KMS-11 (cell line): Measurements from ENCODE around the gene ORMDL1.
A peak's percentile ranks its signal among the peaks of the same experiment; 100 is the strongest.

Source experiments
- H2AFZ ChIP-seq: fragments of 200-600 bp; sonication (generic); 2 replicates; pipeline ENCODE4 v1.6.1; 2016; ENCODE audit warnings: antibody characterized with exemption, mixed run types, low read depth
- H3K27ac ChIP-seq: fragments of 200-600 bp; sonication (generic); 2 replicates; pipeline ENCODE4 v1.6.1; 2016; ENCODE audit warnings: mild to moderate bottlenecking, mixed run types
- H3K27me3 ChIP-seq: fragments of 200-600 bp; sonication (generic); 2 replicates; pipeline ENCODE4 v1.6.1; 2017; ENCODE audit warnings: mild to moderate bottlenecking, low read depth, mixed run types, moderate library complexity; ENCODE audit not compliant: insufficient read depth
- H3K36me3 ChIP-seq: fragments of 200-600 bp; sonication (generic); 2 replicates; pipeline ENCODE4 v1.6.1; 2017; ENCODE audit warnings: mild to moderate bottlenecking, mixed run types; ENCODE audit not compliant: insufficient read depth
- H3K4me1 ChIP-seq: fragments of 200-600 bp; sonication (generic); 2 replicates; pipeline ENCODE4 v1.6.1; 2016; ENCODE audit warnings: mild to moderate bottlenecking, low read depth, mixed run types; ENCODE audit not compliant: poor library complexity, severe bottlenecking
- H3K4me2 ChIP-seq: fragments of 200-600 bp; sonication (generic); 2 replicates; pipeline ENCODE4 v1.7.0; 2016; ENCODE audit warnings: mild to moderate bottlenecking, mixed run types
- H3K4me3 ChIP-seq: fragments of 200-600 bp; sonication (generic); IDR thresholded peaks from 2 replicates; pipeline ENCODE4 v1.6.1; 2017; ENCODE audit warnings: low read depth, low read length, mixed read lengths; ENCODE audit not compliant: insufficient read depth
- H3K79me2 ChIP-seq: fragments of 200-600 bp; sonication (generic); 2 replicates; pipeline ENCODE4 v1.6.1; 2016; ENCODE audit warnings: low read depth, mixed run types; ENCODE audit not compliant: insufficient read depth
- H3K9ac ChIP-seq: fragments of 200-600 bp; sonication (generic); 2 replicates; pipeline ENCODE4 v1.6.1; 2016; ENCODE audit warnings: mild to moderate bottlenecking, mixed run types
- H4K20me1 ChIP-seq: fragments of 200-600 bp; sonication (generic); 2 replicates; pipeline ENCODE4 v1.6.1; 2016; ENCODE audit warnings: mild to moderate bottlenecking, mixed run types; ENCODE audit not compliant: insufficient read depth
- TF ChIP-seq, protein P1 (sequence below): fragments of 200-600 bp; sonication (generic); conservative IDR thresholded peaks from 2 replicates; pipeline ENCODE4 v1.6.1; 2017; ENCODE audit warnings: low read depth, mild to moderate bottlenecking, antibody characterized with exemption, low read length, moderate library complexity, mixed read lengths

The ORMDL1 gene

DNA sequence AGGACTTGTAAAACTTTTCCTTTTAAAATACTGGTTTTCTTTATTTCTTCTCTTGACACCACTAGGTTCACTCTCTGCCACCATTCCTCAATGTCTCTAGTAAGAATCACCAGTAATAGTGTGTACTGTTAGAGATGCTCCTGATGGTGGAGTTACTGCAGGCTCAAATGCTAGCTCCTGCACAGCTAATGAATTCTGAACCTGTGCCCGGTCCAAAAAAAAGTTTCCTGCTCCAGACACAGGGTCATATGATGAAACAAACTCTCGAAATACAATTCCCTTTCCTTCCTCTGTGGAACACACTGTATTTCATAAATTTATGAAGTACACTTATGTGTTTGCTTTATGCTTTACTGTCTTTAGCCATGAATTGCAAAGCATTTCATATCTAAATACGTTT, 19.3 kb upstream of the ORMDL1 start:
- 0 out of 2 replicates have a peak, but pooled peaks cover 3% of the 10 kb centered on the region for H3K36me3 ChIP-seq
- peaks cover 7% of the 10 kb centered on the region for H3K4me1 ChIP-seq

DNA sequence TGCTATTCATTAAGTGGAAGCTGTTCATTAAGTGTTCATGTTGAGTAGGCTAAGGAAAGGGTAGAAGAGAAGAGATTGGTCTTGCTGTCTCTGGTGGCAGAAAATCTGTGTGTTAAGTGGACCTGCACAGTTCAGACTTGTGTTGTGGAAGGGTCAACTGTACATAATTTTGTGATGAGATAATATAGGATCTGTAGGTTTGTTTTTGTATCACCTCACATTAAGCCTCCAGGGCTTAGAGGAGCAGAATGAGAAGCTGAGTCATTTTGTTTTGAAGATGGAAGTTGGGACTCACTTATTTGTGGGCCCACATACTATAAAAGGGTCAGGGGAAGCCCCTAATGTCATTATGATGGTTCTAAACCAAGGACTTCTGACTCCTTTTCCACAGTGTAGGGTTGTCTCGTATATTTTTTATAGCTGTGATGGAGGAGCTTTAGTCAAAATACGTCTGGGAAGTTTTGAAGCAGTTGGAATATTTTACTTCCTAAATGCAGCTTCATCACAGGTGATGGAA, 18.3 kb upstream of the ORMDL1 start:
- Histone ChIP-seq H4K20me1 (no peaks in the 10 kb centered on the region), H2AFZ (no peak overlapping the region), H3K27me3 (no peaks in the 10 kb centered on the region), H3K4me2 (no peak overlapping the region), H3K36me3 (no peaks in the 10 kb centered on the region), H3K4me1 (peaks cover 9% of the 10 kb centered on the region), H3K9ac (no peak overlapping the region), H3K79me2 (no peaks in the 10 kb centered on the region), H3K27ac (no peak overlapping the region), H3K4me3 (no peak overlapping the region)
- TF ChIP-seq, protein P1, sequence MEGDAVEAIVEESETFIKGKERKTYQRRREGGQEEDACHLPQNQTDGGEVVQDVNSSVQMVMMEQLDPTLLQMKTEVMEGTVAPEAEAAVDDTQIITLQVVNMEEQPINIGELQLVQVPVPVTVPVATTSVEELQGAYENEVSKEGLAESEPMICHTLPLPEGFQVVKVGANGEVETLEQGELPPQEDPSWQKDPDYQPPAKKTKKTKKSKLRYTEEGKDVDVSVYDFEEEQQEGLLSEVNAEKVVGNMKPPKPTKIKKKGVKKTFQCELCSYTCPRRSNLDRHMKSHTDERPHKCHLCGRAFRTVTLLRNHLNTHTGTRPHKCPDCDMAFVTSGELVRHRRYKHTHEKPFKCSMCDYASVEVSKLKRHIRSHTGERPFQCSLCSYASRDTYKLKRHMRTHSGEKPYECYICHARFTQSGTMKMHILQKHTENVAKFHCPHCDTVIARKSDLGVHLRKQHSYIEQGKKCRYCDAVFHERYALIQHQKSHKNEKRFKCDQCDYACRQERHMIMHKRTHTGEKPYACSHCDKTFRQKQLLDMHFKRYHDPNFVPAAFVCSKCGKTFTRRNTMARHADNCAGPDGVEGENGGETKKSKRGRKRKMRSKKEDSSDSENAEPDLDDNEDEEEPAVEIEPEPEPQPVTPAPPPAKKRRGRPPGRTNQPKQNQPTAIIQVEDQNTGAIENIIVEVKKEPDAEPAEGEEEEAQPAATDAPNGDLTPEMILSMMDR, result no peak

More for the DNA sequence above, 19.3 kb upstream of the ORMDL1 start:
- Histone ChIP-seq H4K20me1 (no peaks in the 10 kb centered on the region), H3K4me2 (no peak overlapping the region), H3K27me3 (no peaks in the 10 kb centered on the region), H3K79me2 (no peaks in the 10 kb centered on the region), H3K27ac (no peak overlapping the region), H2AFZ (no peak overlapping the region), H3K4me3 (no peak overlapping the region), H3K9ac (no peak overlapping the region)
- TF ChIP-seq, protein P1, result no peak

DNA sequence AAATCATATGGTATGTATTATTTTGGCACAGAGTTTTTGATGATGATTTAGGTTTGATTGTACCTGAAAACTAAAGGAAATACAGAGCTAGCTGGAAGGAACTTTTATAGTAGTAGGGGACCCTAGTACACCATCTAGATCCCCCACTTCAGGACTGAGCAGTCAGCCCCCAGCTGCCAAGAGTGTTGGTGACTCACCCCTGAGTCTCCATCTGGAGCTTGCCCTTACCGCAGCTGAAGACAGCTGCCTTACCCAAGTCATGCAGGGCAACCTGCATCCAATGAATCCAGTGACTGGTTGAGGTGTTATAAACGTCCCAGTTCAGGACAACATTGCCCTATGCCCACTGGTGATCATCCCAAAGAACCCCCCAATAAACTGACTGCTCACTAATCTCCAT, 15.4 kb upstream of the ORMDL1 start:
- no peaks in the 10 kb centered on the region for H3K79me2 ChIP-seq
- H3K27me3 ChIP-seq, result no peaks in the 10 kb centered on the region
- H3K36me3 ChIP-seq, result no peaks in the 10 kb centered on the region
- H3K4me2 ChIP-seq, result no peak overlapping the region
- no peak overlapping the region for H3K27ac ChIP-seq
- H3K4me1 ChIP-seq, result peaks cover 9% of the 10 kb centered on the region
- no peak overlapping the region for H3K9ac ChIP-seq
- H3K4me3 ChIP-seq, result no peak overlapping the region
- TF ChIP-seq, protein P1, result no peak
- no peaks in the 10 kb centered on the region for H4K20me1 ChIP-seq
- no peak overlapping the region for H2AFZ ChIP-seq

DNA sequence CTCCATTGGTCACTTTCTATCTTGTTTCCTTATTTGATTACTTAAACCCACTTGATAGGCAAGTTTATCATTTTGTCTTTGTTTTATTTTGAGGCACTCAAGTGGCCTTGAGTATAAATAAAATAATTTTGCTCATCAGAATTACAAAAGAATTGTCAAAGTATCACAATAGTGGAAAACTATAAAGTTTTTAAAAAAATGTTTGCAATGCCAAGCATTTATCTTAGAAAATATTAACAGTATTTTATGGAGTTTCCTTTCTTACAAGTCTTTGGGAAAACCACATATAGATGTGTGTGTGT, 14.8 kb upstream of the ORMDL1 start:
- Histone ChIP-seq H3K27me3 (no peaks in the 10 kb centered on the region), H3K4me2 (no peak overlapping the region), H3K4me1 (peaks cover 9% of the 10 kb centered on the region), H3K4me3 (no peak overlapping the region), H3K79me2 (no peaks in the 10 kb centered on the region), H3K9ac (no peak overlapping the region), H3K27ac (no peak overlapping the region), H4K20me1 (no peaks in the 10 kb centered on the region), H2AFZ (no peak overlapping the region), H3K36me3 (no peaks in the 10 kb centered on the region)
- TF ChIP-seq, protein P1, result 0 out of 2 replicates have a peak, but pooled peaks have one; percentile 20
